Measurements from ENCODE around the gene P2RX7. TPM values are rescaled to one million over a fixed set of nuclear protein-coding genes. Genes with fewer than 3 reads are reported as not detected.

P2RX7 gene
- polyA plus RNA-seq, 2 of the 4 experiments (the other 2 are of a cell fraction) = 0.03 TPM; not detected in 1

DNA sequence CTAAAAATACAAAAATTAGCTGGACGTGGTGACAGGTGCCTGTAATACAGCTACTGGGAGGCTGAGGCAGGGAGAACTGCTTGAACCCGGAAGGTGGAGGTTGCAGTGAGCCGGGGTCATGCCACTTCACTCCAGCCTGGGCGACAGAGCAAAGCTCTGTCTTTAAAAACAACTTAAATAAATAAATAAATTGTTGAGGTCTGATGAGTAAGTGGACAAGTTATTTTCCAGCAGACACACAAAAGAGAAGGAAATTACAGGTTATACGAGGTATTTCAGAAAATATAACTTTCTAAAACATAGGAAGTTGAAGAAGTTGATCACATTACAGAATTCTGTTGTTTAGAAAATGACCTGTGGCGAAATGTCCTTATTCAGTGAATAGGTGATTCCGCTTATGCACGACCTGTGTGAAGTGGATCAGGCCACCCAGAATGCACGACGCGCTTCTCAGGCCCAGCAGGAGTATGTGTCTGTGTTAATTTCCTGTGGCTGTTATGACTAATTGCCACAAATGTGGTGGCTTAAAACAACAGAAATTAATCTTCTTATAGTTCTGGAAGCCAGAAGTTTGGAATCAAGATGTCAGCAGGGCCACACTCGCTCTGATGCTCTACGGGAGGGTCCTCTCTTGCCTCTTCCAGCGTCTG lies 38.1 kb downstream of the P2RX7 start:
- ChIA-PET POLR2A (no interaction called here), CTCF (interaction anchor here (1.3 kb wide), 1 partner anchor 13 kb away, joined by 4 read pairs; no protein-coding TSS in a partner anchor)
- ATAC-seq = no peak
- DNase-seq (ENCODE audit: low read depth in 1 of 2, low spot score in 1 of 2) = no peak
- H3K4me3 ChIP-seq = no peak overlapping the region
- no peak overlapping the region for H3K27ac ChIP-seq
- TF ChIP-seq SREBF2 (IDR thresholded peaks at IDR 0.05) = no peak
- TF ChIP-seq JUNB (IDR thresholded peaks at IDR 0.05) = no peak
- no peak for TF ChIP-seq EHF (CRISPR knock-in tag; IDR thresholded peaks at IDR 0.05)
- TF ChIP-seq RNF2 (IDR thresholded peaks at IDR 0.05; ENCODE audit: borderline replicate concordance, low read depth) = no peak
- TF ChIP-seq TP53 (CRISPR knock-in tag; IDR thresholded peaks at IDR 0.05) = no peak
- TF ChIP-seq EP300 (IDR thresholded peaks at IDR 0.05) = no peak
- no peak for TF ChIP-seq BHLHE40 (IDR thresholded peaks at IDR 0.05; ENCODE audit: low read depth, low read length)
- TF ChIP-seq E2F6 (IDR thresholded peaks at IDR 0.05; ENCODE audit: borderline replicate concordance, low read depth) = no peak
- no peak for TF ChIP-seq HOXB5 (CRISPR knock-in tag; IDR thresholded peaks at IDR 0.05)
- TF ChIP-seq FOSL2 (IDR thresholded peaks at IDR 0.05) = no peak
- TF ChIP-seq FOSL2 (CRISPR knock-in tag; IDR thresholded peaks at IDR 0.05) = no peak
- TF ChIP-seq CBX2 (IDR thresholded peaks at IDR 0.05; ENCODE audit: borderline replicate concordance, low read depth) = no peak
- TF ChIP-seq MYC (IDR thresholded peaks at IDR 0.05; ENCODE audit: borderline replicate concordance, low read length) = no peak
- no peak for TF ChIP-seq MAZ (IDR thresholded peaks at IDR 0.05; ENCODE audit: borderline replicate concordance, low read depth, low read length)
- no peak for TF ChIP-seq CHD2 (IDR thresholded peaks at IDR 0.05; ENCODE audit: low read length, partially characterized antibody)
- no peak for TF ChIP-seq RAD21 (conservative IDR thresholded peaks at IDR 0.05 in 1 of 2, IDR thresholded peaks at IDR 0.05 in 1 of 2)
- no peak for TF ChIP-seq MAFK (IDR thresholded peaks at IDR 0.05; ENCODE audit: partially characterized antibody)
- TF ChIP-seq, protein P1, sequence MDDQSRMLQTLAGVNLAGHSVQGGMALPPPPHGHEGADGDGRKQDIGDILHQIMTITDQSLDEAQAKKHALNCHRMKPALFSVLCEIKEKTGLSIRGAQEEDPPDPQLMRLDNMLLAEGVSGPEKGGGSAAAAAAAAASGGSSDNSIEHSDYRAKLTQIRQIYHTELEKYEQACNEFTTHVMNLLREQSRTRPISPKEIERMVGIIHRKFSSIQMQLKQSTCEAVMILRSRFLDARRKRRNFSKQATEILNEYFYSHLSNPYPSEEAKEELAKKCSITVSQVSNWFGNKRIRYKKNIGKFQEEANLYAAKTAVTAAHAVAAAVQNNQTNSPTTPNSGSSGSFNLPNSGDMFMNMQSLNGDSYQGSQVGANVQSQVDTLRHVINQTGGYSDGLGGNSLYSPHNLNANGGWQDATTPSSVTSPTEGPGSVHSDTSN (IDR thresholded peaks at IDR 0.05) = no peak
- TF ChIP-seq RARB (CRISPR knock-in tag; IDR thresholded peaks at IDR 0.05) = no peak
- no peak for TF ChIP-seq ZNF302 (CRISPR knock-in tag; IDR thresholded peaks at IDR 0.05)
- TF ChIP-seq EHMT2 (IDR thresholded peaks at IDR 0.05; ENCODE audit: low read depth) = no peak
- no peak for FAIRE-seq
- 65% methylated on average over 14 of the region's 14 CpGs for WGBS (ENCODE audit: missing lambda C conversion rate)
- H3K4me2 ChIP-seq = no peak overlapping the region
- H3K4me1 ChIP-seq = no peaks in the 10 kb centered on the region
- no peaks in the 10 kb centered on the region for H3K9me3 ChIP-seq

- Histone ChIP-seq H3K9me3 (no peaks in the 10 kb centered on the region), H3K4me3 (no peak overlapping the region), H3K4me1 (no peaks in the 10 kb centered on the region), H3K4me2 (no peak overlapping the region), H3K27ac (no peak overlapping the region)
- ChIA-PET POLR2A (no interaction called here), CTCF (no interaction called here)
- no peak for ATAC-seq
- TF ChIP-seq NFE2L2 (conservative IDR thresholded peaks at IDR 0.05; ENCODE audit: low read length) (no peak), ZSCAN20 (CRISPR knock-in tag; IDR thresholded peaks at IDR 0.05) (no peak)
- 60% methylated on average over 5 of the region's 6 CpGs for WGBS (ENCODE audit: missing lambda C conversion rate)
- no peak for DNase-seq (ENCODE audit: low read depth in 1 of 2, low spot score in 1 of 2)
- no peak for FAIRE-seq
These were observed 39.5 kb downstream of the P2RX7 start for GRCh38 chr12:121172145-121172544.

DNA sequence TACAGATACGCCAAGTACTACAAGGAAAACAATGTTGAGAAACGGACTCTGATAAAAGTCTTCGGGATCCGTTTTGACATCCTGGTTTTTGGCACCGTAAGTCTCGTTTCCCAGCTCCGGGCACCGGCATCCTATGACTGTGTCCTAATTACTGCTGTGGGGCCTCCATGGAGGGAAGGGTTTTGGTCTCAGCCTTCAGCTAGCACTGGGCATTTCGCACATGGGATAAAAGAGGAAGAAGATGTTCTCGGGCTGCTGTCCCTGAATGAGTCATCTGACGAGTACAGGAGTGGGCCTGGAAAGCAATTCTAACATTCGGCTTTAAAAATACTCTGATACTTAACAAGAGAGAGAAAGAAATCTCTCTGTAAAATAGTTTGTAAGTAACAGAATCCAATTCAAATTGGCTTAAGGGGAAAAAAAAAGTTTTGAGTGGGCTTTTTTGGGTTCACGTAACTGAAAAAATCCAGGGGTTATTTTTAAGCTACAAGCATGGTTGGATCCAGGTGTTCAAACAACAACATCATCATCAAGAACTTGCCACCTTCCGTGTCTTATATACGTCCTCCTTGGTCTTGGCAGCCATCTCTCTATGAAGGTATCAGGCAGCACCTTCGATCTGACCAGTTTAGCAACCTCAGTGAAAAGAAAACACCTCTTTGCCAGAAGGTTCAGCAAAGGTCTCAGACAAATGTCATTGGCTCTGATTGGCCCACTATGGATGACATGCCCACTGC lies 42.9 kb downstream of the P2RX7 start:
- DNase-seq (ENCODE audit: low read depth in 1 of 2, low spot score in 1 of 2) (no peak), FAIRE-seq (no peak), ATAC-seq (no peak)
- Histone ChIP-seq H3K27ac (no peak overlapping the region), H3K9me3 (no peaks in the 10 kb centered on the region), H3K4me3 (no peak overlapping the region), H3K4me1 (no peaks in the 10 kb centered on the region), H3K4me2 (no peak overlapping the region)
- 82% methylated on average over 16 of the region's 16 CpGs for WGBS (ENCODE audit: missing lambda C conversion rate)
- POLR2A ChIA-PET = no interaction called here
- CTCF ChIA-PET = interaction anchor here (1.3 kb wide), 1 partner anchor 79 kb away, joined by 3 read pairs; no protein-coding TSS in a partner anchor
- TF ChIP-seq, protein P2, sequence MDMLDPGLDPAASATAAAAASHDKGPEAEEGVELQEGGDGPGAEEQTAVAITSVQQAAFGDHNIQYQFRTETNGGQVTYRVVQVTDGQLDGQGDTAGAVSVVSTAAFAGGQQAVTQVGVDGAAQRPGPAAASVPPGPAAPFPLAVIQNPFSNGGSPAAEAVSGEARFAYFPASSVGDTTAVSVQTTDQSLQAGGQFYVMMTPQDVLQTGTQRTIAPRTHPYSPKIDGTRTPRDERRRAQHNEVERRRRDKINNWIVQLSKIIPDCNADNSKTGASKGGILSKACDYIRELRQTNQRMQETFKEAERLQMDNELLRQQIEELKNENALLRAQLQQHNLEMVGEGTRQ (IDR thresholded peaks at IDR 0.05) = no peak
- TF ChIP-seq CHD4 (IDR thresholded peaks at IDR 0.05; ENCODE audit: borderline replicate concordance) = no peak
- no peak for TF ChIP-seq NPAS2 (CRISPR knock-in tag; IDR thresholded peaks at IDR 0.05; ENCODE audit: borderline replicate concordance)
- no peak for TF ChIP-seq NFE2L2 (conservative IDR thresholded peaks at IDR 0.05; ENCODE audit: low read length)
- TF ChIP-seq SMC3 (IDR thresholded peaks at IDR 0.05) = no peak
- TF ChIP-seq EHMT2 (IDR thresholded peaks at IDR 0.05; ENCODE audit: low read depth) = no peak
- TF ChIP-seq CBX2 (IDR thresholded peaks at IDR 0.05; ENCODE audit: borderline replicate concordance, low read depth) = no peak
- TF ChIP-seq PHF8 (IDR thresholded peaks at IDR 0.05; ENCODE audit: borderline replicate concordance, low read depth) = no peak
- no peak for TF ChIP-seq BCL3 (IDR thresholded peaks at IDR 0.05)
- TF ChIP-seq TP53 (CRISPR knock-in tag; IDR thresholded peaks at IDR 0.05) = no peak
- TF ChIP-seq HEYL (CRISPR knock-in tag; IDR thresholded peaks at IDR 0.05) = no peak
